Inflammatory macrophage treated with lipopolysaccharide for 1 hour (primary cell): Measurements from ENCODE around the gene MIEN1.
A peak's percentile ranks its signal among the peaks of the same experiment; 100 is the strongest.
"Not testable (repeated sequence)": the region's sequence is repeated elsewhere in the genome, so short reads cannot be mapped to it uniquely, and the experiment has no call there.

ENCODE experiments used
- DNase-seq, 2 donors: peaks; one replicate each; pipeline ENCODE4 v3.0.0-alpha.2; 2020 to 2022

The MIEN1 gene

DNA sequence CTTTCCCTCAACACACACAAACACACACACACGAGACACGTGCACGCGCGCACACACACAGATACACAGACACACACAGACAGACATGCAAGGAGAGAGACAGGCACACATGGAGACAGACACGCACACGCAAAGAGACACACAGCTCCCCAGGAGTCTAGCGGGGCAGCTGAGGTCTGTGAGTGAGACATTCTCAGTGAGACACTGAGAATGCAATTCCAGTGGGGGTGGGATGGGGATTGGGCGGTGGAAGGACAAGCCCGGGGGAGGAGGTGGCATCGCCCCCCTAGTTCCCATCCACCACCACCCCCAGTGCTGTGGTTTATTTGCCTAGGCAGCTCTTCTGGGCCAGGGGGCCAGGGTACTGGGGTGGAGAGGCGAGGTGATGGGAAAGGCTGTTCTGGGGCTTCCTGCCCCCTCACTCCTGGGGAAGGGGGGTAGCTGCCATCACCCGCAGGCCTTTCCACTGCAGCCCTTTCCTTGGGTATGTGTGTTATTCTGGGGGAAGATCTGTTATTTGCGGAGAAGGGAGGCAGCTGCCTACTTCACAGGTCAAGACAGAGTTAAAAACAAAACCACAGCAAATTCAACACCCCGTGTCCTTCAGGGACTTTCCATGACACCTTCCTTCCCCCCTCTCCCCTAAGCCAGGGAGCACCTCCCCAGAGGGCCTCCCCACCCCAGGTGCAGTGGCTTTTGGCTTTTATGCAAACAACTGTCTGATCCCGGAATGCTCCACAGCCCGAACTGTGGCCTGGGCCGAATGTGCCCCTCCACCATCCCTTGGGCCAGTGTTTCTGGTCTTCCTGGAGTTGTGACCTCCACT lies 25.4 kb upstream of the MIEN1 start:
- DNase-seq: no peak

DNA sequence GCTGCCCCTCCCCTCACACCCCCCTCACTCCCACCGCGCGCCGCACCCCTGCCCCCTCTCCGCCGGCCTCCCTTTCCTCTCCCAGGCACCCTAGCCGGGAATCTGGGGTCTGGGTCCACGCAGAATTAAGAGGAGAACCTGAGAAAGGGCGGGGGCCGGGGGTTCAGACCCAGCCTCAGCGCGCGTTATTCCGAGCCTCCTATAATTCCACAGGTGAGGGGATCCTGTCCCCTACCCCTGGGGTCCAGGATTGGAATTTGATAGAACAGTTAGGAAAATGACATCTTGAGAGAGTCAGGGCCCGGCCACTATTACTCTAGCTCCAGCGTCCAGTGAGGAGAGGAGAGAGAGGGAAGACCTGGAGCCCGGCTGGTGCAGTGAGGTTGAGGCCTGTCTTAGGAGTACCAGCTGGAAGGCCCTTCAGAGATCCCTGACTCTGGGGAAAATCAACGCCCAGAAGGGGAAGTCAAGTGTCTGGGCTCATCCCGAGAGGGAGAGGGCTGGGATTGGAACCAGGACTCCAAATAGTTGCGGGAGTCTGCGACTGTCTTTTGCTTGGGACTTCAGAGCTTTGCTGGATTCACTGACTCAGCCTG lies 24.7 kb upstream of the MIEN1 start:
- no peak for DNase-seq

DNA sequence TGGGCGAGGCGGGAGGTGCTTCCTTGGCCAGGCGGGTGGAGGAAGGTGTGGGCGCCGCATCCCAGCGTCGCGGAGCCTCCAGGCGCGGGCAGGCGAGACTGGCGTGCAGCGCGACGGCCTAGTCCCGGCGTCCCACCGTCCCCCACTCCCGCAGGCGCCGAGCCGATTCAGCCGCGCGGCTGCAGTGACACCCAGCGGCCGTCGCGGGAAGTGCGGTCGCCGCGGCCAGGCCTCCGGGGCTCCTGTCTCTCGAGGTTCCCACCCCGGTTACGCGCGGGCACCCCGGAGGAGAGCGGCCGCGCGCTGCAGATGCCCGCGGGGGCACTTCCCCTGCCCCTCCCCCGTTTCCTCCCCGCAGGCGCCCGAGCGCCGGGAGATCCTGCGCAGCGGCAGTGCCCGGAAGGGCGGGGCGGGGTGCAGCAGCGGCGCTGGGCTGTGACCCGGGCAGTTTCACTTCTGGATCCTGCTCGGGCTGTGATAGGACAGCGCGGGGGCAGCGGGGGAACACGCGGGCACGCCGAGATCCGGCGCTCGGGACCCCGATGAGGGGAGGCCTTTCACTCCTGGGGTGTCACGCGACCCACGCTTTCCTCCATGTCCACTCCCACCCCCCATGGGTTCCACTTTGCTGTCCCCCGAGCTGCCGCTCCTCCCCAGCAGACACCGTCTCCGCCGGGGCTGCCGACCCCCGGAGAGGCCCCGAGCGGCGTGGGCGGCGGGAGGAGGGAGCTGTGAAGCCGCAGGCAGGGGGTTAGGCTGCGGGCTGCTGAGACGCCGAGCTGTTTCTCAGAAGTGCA lies 24.0 kb upstream of the MIEN1 start:
- peak; percentile 92 to 96 for DNase-seq

DNA sequence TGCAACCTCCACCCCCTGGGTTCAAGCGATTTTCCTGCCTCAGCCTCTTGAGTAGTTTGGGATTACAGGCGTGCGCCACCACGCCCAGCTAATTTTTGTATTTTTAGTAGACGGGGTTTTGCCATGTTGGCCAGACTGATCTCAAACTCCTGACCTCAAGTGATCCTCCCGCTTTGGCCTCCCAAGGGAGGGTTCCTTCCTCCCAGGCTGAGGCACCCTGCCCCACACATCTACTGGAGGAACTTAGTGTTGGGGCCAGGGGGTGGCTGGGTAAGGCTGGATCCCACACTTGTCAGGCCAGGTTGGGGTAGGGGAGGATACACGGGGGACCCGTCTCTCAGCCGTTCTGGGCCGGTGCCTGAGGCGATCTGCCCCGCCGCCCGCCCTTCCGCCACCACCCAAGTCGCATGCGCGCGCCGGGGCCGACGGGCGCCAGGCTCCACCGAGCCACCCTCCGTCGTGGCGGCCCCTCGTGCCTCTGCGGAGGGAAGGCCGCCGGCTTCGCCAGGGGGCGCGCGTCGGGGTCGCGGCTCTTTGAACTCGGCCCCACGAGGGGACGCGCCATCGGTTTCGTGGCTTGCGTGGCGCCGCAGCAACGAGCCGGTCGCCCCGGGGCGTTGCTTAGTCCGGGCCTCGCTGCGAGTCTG lies 23.3 kb upstream of the MIEN1 start:
- DNase-seq: peak in 1 of 2 donors; percentile 41

DNA sequence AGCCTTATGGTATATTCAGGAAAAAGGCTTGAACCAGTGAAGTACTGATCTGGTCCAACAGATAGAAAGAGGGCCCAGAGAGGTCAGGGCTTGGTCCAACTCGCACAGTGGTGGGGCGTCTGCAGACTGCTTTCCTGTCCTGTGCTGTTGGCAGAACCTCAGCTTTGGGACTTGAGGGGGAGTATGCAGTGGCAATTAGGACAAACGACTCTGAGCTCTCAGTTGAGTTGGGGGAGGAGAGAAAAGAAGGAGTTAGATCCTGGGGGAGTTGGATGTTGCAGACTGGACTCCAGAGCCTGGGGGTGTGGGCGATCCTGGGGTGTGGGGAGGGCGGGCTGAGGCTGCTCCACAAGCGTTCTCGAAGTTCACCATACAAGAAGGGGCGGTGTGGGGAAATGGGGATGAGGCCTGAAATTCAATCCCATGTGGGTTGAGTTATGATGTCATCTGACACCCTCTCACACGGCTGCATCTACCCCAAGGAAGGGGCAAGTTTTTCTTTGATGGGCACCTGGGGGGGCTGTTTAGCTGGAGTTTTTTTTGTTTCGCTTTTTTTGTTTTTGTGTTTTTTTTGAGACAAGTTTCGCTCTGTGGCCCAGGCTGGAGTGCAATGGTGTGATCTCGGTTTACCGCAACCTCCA lies 22.0 kb upstream of the MIEN1 start:
- DNase-seq: no peak

DNA sequence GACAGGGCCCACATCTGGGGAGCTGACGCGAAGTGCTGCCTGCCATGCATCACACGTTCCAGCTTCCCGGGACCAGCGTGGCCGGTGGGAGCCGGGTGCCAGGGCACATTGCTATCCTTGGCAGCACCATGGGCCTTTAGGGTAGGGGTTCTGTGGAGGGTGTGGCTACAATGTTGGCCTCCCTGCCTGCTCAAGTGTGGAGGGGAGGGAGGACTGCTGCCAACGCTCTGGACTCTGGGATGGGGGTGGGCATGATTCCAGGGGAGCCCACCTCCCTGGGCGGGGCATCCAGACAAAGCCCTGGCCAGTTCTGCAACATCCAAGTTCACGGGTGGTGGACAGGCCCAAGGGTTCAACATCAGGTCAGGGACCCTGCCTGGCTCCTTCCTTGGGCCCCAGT lies 21.3 kb upstream of the MIEN1 start:
- DNase-seq: no peak

DNA sequence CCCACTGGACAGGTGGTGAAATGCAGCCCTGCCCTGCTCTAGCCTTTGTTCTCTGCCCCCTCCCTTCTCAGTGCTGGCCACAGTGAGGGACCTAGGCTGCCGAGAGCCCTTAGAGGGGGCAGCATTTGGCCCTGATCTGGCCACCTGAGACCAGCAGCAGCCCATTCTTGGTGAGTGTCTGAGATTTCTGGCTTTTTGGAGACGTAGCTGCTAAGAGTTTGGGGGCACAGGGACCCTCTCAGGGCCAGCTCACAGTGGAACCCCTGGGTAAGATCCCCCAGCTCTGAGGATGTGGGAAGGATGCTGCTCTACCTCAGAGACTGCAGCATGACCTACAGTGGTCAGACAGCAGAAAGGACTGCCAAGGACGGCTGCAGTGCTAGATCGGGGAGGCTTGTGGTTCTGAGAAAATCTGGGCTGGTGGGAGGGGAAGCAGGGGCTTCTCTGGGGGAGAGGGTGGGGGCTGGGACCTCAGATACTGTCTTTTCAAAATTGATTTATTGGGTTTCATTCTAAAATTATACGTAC lies 20.7 kb upstream of the MIEN1 start:
- DNase-seq: no peak

DNA sequence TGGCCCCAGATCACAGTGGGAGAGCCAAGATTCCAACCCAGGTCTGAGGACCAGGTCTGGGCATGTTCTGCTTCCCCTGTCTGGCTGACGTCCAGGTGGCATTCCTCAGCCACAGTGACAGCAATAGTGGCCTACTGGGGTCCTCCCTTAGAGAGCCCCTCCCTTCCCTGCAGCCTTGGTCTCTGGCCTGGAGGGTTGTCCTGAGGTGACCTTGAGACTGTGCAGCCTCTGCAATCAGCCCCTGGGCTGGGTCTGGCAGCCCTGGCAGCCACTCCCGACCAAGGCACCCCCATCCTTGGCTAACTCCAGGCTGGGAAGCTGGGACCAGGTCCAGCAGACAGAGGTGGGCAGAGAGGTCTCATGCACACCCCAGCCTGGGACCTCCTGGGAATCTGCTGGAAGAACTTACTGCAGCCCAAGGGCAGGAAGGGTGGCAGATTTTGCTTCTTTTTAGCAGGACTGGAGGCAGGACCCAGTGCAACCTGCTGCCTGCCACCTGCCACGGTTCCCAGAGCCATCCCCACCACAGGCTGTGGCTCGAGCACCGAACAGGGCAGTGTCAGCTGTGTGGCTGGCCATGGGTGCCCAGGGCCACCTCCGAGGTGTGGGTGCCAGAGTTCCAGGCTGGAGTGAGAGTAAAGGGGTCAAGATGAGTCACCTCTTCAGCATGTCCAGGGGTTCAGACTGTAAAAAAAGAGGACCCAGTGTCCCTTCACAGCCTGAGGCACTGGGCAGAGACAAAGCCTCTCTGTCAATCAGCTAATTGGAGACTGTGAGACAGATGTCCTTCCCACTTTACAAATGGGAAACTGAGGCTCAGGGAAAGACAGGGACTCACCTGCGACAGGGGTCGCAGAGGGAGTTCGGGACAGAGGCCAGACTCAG lies 20.0 kb upstream of the MIEN1 start:
- DNase-seq: no peak

DNA sequence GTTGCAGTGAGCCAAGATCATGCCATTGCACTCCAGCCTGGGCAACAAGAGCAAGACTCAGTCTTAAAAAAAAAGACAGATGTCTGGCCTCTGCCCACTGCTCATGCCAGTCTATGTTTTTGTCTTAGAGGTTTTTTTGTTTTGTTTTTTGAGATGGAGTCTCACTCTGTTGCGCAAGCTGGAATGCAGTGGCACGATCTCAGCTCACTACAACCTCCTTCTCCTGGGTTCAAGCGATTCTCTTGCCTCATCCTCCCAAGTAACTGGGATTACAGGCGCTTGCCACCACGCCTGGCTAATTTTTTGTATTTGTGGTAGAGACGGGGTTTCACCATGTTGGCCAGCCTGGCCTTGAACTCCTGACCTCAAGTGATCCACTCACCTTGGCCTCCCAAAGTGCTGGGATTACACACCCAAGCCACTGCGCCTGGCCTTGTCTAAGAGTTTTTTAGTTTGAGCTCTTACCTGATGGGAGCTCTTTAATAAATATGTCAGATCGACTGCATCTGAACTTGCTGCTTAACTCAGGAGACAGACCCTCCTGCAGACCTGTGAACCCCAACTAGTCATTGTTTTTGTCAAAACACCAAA lies 18.2 kb upstream of the MIEN1 start:
- DNase-seq: not testable (repeated sequence)

DNA sequence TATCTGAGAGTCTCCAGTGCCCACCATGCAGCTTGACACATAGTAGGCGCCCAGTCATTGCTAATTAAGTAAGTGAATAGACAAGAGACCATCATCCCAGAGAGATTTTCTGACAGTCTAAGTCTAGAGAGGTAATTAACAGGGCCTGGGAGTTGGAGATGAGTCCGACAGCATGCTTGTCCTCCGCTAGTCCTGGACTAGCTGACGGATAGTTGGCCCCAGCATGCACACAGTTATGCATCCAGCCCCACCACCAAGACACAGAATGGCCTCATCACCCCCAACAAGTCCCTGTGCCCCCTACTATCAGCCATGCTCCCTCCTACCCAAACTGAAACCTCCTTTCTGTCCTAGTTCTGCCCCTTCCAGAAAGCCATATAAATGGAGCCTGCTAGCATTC lies 17.4 kb upstream of the MIEN1 start:
- DNase-seq: no peak

DNA sequence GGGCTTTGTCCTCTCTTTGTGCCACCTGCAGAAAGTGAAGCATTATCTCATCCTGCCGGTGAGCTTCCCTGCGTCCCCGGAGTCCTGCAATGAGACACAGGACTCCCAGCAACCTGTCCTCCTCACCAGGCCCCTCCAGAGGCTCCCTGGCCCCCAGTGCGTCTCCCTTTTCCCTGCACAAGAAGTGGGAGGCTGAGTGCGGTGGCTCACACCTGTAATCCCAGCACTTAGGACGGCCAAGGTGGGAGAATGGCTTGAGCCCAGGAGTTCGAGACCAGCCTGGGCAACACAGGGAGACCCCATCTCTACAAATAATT lies 15.8 kb upstream of the MIEN1 start:
- no peak for DNase-seq

DNA sequence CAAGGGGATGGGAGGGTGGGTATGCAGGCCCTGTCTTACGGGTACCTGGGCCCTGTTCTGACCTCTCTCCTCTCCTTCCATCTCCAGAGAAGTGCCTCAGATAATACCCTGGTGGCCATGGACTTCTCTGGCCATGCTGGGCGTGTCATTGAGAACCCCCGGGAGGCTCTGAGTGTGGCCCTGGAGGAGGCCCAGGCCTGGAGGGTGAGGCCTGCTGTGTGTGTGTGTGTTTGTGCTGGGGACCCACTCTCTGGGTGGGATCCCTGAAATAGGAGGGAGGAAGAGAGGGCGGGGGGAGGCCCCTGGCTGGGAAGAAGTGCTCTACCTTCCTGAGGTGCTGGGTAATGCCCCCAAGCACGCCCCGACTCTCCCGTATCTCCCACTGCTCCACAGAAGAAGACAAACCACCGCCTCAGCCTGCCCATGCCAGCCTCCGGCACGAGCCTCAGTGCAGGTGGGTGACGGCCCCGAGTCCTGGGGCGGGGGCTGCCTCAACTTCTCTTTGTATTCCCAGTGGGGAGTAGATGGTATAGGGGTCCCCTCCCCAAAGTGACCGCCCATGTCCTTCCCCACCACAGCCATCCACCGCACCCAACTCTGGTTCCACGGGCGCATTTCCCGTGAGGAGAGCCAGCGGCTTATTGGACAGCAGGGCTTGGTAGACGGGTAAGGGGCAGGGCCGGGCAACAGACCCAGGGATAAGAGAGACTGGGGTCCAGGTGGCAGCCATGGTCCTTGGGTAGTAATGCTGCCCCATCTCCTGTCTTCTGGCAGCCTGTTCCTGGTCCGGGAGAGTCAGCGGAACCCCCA lies 15.2 kb upstream of the MIEN1 start:
- DNase-seq: no peak

DNA sequence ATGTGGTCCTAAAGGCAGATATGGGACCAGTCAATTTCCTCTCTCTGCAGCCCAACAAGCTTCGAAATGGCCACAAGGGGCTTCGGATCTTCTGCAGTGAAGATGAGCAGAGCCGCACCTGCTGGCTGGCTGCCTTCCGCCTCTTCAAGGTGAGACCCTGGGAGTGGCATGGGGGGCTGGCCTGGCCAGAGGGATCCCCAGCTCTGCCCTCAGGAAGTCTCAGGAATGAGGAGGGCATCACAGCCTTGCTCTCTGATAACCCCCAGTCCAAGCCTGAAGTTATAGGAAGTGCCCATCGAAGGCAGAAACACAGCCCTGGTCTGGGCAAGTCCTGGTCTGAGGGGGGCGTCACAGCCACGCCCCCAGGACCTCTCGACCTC lies 14.5 kb upstream of the MIEN1 start:
- no peak for DNase-seq

DNA sequence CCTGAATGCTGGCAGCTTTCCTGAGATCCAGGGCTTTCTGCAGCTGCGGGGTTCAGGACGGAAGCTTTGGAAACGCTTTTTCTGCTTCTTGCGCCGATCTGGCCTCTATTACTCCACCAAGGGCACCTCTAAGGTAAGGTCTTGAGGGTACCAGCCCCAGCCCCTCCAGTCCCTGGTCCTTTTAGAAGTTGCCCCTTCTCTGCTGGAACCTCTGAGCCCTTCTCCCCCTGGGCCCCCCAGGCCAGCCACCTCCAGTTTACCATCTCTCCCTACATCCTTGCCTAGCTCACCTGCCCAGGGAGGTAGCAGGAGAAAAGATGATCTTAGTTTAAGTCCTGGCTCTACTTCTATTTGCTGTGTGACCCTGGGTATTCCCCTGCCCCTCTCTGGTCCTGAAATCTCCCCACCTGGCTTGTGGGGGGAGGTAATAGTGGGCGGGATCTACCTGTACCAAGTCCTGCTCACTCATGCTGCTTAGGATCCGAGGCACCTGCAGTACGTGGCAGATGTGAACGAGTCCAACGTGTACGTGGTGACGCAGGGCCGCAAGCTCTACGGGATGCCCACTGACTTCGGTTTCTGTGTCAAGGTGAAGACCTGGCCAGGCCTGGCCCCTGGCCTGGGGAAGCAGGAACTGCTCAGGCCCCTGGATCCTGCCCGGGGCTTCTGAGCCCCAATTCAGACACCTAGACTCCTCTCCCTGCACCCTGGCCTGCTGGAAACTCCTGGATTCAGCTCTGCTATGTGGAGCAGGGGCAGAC lies 13.9 kb upstream of the MIEN1 start:
- no peak for DNase-seq

DNA sequence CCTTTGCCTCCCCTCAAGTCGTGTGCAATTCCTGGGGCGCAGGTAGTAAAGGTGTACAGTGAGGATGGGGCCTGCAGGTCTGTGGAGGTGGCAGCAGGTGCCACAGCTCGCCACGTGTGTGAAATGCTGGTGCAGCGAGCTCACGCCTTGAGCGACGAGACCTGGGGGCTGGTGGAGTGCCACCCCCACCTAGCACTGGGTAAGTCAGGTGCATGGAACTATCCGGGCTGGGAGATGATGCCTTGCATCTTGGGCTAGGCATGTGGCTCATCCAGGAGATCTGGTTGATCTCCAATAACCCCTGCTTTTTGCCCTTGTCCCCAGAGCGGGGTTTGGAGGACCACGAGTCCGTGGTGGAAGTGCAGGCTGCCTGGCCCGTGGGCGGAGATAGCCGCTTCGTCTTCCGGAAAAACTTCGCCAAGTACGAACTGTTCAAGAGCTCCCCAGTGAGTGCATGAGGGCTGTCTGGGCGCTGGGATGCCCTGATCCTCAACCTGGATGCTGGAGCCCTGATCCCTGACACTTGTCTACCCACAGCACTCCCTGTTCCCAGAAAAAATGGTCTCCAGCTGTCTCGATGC lies 12.6 kb upstream of the MIEN1 start:
- DNase-seq: no peak

DNA sequence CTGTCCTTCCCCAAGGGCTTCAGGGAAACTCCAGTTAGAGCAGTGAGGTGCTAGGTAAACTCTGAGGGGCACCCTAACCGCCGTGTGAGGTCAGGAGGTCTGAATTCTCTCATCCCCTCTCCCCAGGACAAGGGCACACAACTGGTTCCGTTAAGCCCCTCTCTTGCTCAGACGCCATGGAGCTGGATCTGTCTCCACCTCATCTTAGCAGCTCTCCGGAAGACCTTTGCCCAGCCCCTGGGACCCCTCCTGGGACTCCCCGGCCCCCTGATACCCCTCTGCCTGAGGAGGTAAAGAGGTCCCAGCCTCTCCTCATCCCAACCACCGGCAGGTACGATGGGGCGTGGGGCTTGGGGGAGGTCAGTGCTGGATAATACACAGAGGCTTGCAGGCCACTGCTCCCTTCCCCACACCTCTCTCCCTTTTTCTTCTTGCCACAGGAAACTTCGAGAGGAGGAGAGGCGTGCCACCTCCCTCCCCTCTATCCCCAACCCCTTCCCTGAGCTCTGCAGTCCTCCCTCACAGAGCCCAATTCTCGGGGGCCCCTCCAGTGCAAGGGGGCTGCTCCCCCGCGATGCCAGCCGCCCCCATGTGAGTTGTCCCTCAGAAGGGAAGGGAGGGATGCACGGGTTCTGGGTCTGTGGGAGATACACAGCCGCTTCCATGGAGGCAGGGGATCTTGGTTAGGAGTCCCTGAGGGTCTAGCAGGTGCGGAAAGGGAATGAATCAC lies 12.0 kb upstream of the MIEN1 start:
- DNase-seq: no peak

DNA sequence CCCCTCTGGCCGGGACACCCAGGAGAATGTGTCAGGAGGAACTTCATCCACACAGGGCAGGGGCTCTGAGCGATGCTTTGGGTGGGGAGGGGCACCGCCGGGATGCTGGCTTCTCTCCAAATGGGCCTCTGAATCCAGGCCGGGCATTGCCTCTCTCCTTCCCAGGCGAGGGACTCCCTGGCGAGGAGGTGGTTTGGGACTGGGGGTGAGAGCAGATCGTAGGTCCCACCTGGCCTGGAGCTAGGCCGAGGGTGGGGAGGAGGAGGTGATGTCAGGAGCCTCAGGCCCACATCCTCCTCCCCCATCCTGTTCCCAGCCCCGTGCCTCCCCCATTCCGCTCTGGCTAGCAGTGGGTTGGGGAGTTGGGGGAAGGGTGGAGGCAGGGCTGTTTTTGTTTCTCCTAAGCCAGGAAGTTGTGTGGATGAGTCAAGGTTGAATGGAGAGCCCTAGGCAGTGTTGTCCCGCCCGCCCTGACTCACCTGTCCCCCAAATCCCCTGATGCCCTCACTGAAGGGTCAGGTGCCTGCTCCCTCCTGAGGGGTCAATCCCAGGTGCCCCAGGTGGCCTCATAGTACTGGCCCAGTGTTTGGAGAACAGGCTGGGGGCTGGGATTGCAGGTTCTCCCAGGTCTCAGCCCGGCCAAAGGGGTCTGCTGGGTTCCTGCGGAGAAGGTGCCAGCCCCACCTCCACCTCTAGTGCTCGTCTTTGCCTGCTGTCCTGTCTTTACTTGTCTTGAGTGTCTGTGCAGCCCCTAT lies 10.2 kb upstream of the MIEN1 start:
- DNase-seq: no peak

DNA sequence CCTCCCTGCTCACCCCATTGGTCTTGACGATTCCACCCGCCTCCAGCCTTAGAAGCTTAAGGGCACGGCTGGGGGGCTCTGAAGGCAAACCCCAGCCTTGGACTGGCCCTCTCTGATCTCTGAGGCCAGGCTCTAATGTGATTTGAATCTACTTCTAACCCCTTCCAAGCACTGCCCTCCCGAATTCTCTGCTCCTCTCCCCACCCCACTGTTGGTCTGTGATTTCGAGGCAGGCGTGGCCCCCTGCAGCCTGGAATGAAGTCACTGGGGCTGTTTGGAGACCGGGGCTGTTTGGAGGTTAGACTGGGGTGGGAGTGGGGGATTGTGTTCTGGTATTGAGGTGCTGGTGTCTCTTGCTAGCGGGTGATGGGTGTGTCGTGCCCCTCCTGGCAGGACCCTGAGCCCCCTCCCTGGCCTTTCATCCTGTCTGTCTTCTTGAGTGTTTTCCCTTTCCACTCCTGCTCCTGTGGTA lies 9.6 kb upstream of the MIEN1 start:
- DNase-seq: no peak
